Measurements from ENCODE around the gene DISP2. TPM values are rescaled to one million over a fixed set of nuclear protein-coding genes. Genes with fewer than 3 reads are reported as not detected.
A peak's percentile ranks its signal among the peaks of the same experiment; 100 is the strongest.

Gene DISP2
- total and polyA plus RNA-seq, 9 of the 15 experiments (the other 6 are each of a cell fraction or from before 2014, with no cell fraction given), result 0.06 to 0.89 (median 0.15) TPM; not detected in 1

DNA sequence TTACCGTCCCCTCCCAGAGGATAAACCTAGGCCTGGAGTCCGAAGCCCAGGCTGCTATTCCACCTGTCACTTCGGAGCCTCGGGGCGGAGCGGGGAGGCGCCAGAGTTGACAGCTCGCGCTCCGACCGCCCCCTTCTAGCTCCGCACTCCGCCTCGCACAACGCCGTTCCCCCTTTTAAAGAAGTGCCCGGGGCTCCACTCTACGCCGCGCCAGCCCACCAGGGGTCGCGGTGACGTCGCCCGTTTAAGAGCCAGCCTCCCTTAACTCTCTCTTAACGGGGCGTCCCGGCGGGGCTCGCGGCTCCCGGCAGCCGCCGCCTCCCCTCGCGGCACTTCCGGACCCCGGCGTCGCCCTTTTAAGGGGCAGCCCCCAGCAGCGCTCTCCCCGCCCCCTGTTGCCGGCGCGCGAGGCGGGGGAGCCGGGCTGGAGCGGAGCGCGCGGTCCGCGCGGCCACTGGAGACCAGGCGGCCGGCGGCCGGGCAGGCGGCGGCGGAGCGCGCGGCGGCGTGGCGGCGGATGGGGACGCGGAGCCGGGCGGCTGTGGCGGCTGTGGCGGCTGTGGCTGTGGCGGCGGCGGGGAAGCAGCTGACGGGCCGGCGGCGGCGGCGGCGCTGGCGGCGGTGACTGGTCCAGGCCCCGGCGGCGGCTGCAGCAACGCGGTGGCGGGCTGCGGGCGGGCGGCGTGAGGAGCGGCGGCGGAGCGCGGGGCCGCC is 34.6 kb upstream of the DISP2 start, which contains the start of gene INAFM2 (continued):
- no peak for TF ChIP-seq ZBTB40 (IDR thresholded peaks at IDR 0.05)
- peak; percentile 61; the same call in 1 of the 2 replicates for TF ChIP-seq ZBTB40 (CRISPR knock-in tag; IDR thresholded peaks at IDR 0.05)
- no peak for TF ChIP-seq ZNF165 (CRISPR knock-in tag; IDR thresholded peaks at IDR 0.05; ENCODE audit: borderline replicate concordance)
- peak; percentile 58; the same call in 1 of the 2 replicates for TF ChIP-seq E2F4 (CRISPR knock-in tag; IDR thresholded peaks at IDR 0.05; ENCODE audit: low read depth)
- peak; percentile 90 to 94 for TF ChIP-seq MAZ (CRISPR knock-in tag; conservative IDR thresholded peaks at IDR 0.05 in 1 of 2, IDR thresholded peaks at IDR 0.05 in 1 of 2)
- TF ChIP-seq, protein P1, sequence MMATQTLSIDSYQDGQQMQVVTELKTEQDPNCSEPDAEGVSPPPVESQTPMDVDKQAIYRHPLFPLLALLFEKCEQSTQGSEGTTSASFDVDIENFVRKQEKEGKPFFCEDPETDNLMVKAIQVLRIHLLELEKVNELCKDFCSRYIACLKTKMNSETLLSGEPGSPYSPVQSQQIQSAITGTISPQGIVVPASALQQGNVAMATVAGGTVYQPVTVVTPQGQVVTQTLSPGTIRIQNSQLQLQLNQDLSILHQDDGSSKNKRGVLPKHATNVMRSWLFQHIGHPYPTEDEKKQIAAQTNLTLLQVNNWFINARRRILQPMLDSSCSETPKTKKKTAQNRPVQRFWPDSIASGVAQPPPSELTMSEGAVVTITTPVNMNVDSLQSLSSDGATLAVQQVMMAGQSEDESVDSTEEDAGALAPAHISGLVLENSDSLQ (IDR thresholded peaks at IDR 0.05), result peak; percentile 85
- TF ChIP-seq, protein P2, sequence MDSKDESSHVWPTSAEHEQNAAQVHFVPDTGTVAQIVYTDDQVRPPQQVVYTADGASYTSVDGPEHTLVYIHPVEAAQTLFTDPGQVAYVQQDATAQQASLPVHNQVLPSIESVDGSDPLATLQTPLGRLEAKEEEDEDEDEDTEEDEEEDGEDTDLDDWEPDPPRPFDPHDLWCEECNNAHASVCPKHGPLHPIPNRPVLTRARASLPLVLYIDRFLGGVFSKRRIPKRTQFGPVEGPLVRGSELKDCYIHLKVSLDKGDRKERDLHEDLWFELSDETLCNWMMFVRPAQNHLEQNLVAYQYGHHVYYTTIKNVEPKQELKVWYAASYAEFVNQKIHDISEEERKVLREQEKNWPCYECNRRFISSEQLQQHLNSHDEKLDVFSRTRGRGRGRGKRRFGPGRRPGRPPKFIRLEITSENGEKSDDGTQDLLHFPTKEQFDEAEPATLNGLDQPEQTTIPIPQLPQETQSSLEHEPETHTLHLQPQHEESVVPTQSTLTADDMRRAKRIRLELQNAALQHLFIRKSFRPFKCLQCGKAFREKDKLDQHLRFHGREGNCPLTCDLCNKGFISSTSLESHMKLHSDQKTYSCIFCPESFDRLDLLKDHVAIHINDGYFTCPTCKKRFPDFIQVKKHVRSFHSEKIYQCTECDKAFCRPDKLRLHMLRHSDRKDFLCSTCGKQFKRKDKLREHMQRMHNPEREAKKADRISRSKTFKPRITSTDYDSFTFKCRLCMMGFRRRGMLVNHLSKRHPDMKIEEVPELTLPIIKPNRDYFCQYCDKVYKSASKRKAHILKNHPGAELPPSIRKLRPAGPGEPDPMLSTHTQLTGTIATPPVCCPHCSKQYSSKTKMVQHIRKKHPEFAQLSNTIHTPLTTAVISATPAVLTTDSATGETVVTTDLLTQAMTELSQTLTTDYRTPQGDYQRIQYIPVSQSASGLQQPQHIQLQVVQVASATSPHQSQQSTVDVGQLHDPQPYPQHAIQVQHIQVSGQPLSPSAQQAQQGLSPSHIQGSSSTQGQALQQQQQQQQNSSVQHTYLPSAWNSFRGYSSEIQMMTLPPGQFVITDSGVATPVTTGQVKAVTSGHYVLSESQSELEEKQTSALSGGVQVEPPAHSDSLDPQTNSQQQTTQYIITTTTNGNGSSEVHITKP (IDR thresholded peaks at IDR 0.05; ENCODE audit: partially characterized antibody), result peak; percentile 50
- TF ChIP-seq CREB3L1 (IDR thresholded peaks at IDR 0.05; ENCODE audit: borderline replicate concordance, low read depth), result peak; percentile 67; the same call in 1 of the 2 replicates
- TF ChIP-seq ZNF431 (CRISPR knock-in tag; IDR thresholded peaks at IDR 0.05), result peak; percentile 87

Data from K562 (cell line).